Liver (tissue), 9 donors: ENCODE measurements around the gene BSND. TPM values are rescaled to one million over a fixed set of nuclear protein-coding genes. Genes with fewer than 3 reads are reported as not detected.
A peak's percentile ranks its signal among the peaks of the same experiment; 100 is the strongest.

Experiments
- DNase-seq: peaks from one replicate; pipeline ENCODE4 v3.0.0-alpha.2; 2017; ENCODE audit warnings: low spot score
- H3K27ac ChIP-seq, 2 donors: one replicate each; pipeline ENCODE4 v1.7.0; 2013; ENCODE audit warnings: inconsistent platforms in 2 of 2, low read length in 2 of 2, control low read depth in 1 of 2, low read depth in 1 of 2, mild to moderate bottlenecking in 1 of 2
- H3K27me3 ChIP-seq, 4 donors: one replicate each; pipeline versions ENCODE4 v1.6.1 to v1.7.0; 2013; ENCODE audit warnings: low read length in 3 of 4, inconsistent platforms in 1 of 4, mild to moderate bottlenecking in 1 of 4, moderate library complexity in 1 of 4; ENCODE audit not compliant: control insufficient read depth in 4 of 4, insufficient read depth in 4 of 4
- H3K36me3 ChIP-seq, 4 donors: one replicate each; pipeline versions ENCODE4 v1.6.1 to v1.7.0; 2013; ENCODE audit warnings: low read length in 3 of 4, mild to moderate bottlenecking in 3 of 4, low read depth in 1 of 4, moderate library complexity in 1 of 4; ENCODE audit not compliant: control insufficient read depth in 4 of 4, insufficient read depth in 3 of 4
- H3K4me1 ChIP-seq, 4 donors: one replicate each; pipeline versions ENCODE4 v1.6.1 to v1.7.0; 2013; ENCODE audit warnings: low read length in 3 of 4, mild to moderate bottlenecking in 3 of 4, moderate library complexity in 1 of 4; ENCODE audit not compliant: control insufficient read depth in 4 of 4, insufficient read depth in 4 of 4
- H3K4me3 ChIP-seq, 3 donors: one replicate each; pipeline versions ENCODE4 v1.6.1 to v1.7.0; 2013; ENCODE audit warnings: low read length in 3 of 3, control low read depth in 1 of 3, low read depth in 1 of 3, mild to moderate bottlenecking in 1 of 3
- H3K9ac ChIP-seq, 2 donors: one replicate each; pipeline ENCODE4 v1.7.0; 2013; ENCODE audit warnings: low read length in 2 of 2, mild to moderate bottlenecking in 2 of 2, moderate library complexity in 2 of 2, control low read depth in 1 of 2, low read depth in 1 of 2
- H3K9me3 ChIP-seq, 4 donors: one replicate each; pipeline versions ENCODE4 v1.6.1 to v1.7.0; 2013; ENCODE audit warnings: low read length in 3 of 4; ENCODE audit not compliant: control insufficient read depth in 4 of 4
- CTCF ChIP-seq: fragments of 150-350 bp; IDR thresholded peaks from 2 replicates; pipeline ENCODE4 v1.5.1; 2017; ENCODE audit warnings: improper control_type of control experiment, low read depth, low read length; ENCODE audit not compliant: missing input control
- EGR1 ChIP-seq, 2 donors: IDR thresholded peaks; 2 replicates each; pipeline ENCODE4 v1.6.1; 2016 to 2018; ENCODE audit warnings: antibody characterized with exemption in 2 of 2, low read depth in 2 of 2
- FOXA1 ChIP-seq: IDR thresholded peaks from 2 replicates; pipeline ENCODE4 v1.6.1; 2016; ENCODE audit warnings: antibody characterized with exemption
- FOXA2 ChIP-seq: IDR thresholded peaks from 2 replicates; pipeline ENCODE4 v1.6.1; 2016; ENCODE audit warnings: antibody characterized with exemption
- HNF4A ChIP-seq, 2 donors: conservative IDR thresholded peaks; 2 replicates each; pipeline ENCODE4 v1.6.1; 2016; ENCODE audit warnings: antibody characterized with exemption in 2 of 2, mild to moderate bottlenecking in 2 of 2
- HNF4G ChIP-seq: IDR thresholded peaks from 2 replicates; pipeline ENCODE4 v1.6.1; 2016; ENCODE audit warnings: antibody characterized with exemption
- JUND ChIP-seq, 2 donors: IDR thresholded peaks; 2 replicates each; pipeline ENCODE4 v1.6.1; 2016; ENCODE audit warnings: antibody characterized with exemption in 2 of 2
- NR2F2 ChIP-seq: IDR thresholded peaks from 2 replicates; pipeline ENCODE4 v1.6.1; 2016; ENCODE audit warnings: antibody characterized with exemption
- RAD21 ChIP-seq, 2 donors: IDR thresholded peaks; 2 replicates each; pipeline ENCODE4 v1.6.1; 2016; ENCODE audit warnings: antibody characterized with exemption in 2 of 2, mild to moderate bottlenecking in 2 of 2
- RXRA ChIP-seq, 2 donors: IDR thresholded peaks; 2 replicates each; pipeline ENCODE4 v1.6.1; 2017 to 2018; ENCODE audit warnings: antibody characterized with exemption in 2 of 2, mild to moderate bottlenecking in 1 of 2
- SP1 ChIP-seq: IDR thresholded peaks from 2 replicates; pipeline ENCODE4 v1.6.1; 2018; ENCODE audit warnings: antibody characterized with exemption, mild to moderate bottlenecking
- ZBTB33 ChIP-seq: IDR thresholded peaks from 2 replicates; pipeline ENCODE4 v1.6.1; 2016; ENCODE audit warnings: antibody characterized with exemption
- WGBS: extraction: QIAGEN DNeasy Blood & Tissue Kit; methylation state at CpG from one replicate; pipeline ENCODE4 v1.1.7; 2013; 5-methylcytosine and 5-hydroxymethylcytosine counted together
- polyA plus RNA-seq, 2 donors: library from polyadenylated mRNA; stranded (reverse) in 1 of 2; unstranded in 1 of 2; fragments of 200-250 nt in 1 of 2; fragments of >200 nt in 1 of 2; fragmentation: Nextera tagmentation in 1 of 2; extraction: Ambion mirVana in 1 of 2; gene quantifications; one replicate each; pipeline versions ENCODE4 v1.2.1 to v1.2.3, GENCODE V29; 2013 to 2015
- total RNA-seq, 2 donors: library from RNA; depleted of rRNA; stranded (reverse); fragments of >200 nt; gene quantifications; one replicate each; pipeline ENCODE4 v1.2.3, GENCODE V29; 2014
- TF ChIP-seq, protein P1 (sequence below): IDR thresholded peaks from 2 replicates; pipeline ENCODE4 v1.6.1; 2016; ENCODE audit warnings: antibody characterized with exemption
- donor health status: healthy.
- donor health status: healthy.
- donor health status: healthy.
- donor health status: healthy.
- donor health status: healthy.

Gene BSND
- total and polyA plus RNA-seq, 4 donors = 0.14 TPM; not detected in 3

DNA sequence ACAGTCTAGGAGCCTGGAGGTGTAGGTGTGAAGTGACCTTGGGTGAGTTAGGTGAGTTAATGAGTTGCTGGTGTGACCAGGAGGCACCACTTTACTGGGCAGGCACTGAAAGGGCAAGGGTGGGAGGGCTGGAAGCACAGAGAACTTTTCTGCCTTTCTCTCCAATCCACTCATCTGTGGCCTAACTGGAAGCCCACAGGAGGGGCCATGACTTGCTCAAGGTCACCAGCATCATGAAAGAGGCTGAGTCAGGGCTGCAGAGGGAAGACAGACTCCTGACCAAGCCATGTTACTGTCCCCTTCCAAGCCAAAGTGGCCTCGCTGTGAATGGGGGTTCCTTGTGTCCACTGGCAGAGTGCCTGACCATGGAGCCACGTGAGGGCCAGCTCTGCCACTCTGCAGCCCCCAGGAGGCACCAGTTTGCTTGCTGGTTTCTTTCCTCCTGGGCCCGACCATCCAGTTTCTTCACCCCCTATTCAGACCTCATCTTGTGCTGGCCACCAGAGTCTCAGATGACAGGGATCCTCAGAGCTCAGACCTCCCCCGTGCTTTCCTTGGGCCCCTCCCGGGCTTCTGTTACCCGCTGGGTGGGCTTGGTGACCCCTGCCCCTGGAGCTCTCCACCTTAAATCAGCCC lies 4.3 kb upstream of the BSND start (continued):
- TF ChIP-seq FOXA2 = no peak
- TF ChIP-seq HNF4A (conservative IDR thresholded peaks at IDR 0.05) = no peak
- TF ChIP-seq JUND (IDR thresholded peaks at IDR 0.05) = no peak

GRCh38 chr1:54995013-54995760 lies 3.5 kb upstream of the BSND start:
- Histone ChIP-seq H3K4me1 (peaks cover 0 to 5% (median 0%) of the 10 kb centered on the region in 4 donors), H3K4me3 (no peak overlapping the region), H3K27me3 (peaks cover 0 to 5% (median 0%) of the 10 kb centered on the region in 4 donors), H3K9me3 (no peaks in the 10 kb centered on the region), H3K27ac (no peak overlapping the region), H3K9ac (no peak overlapping the region), H3K36me3 (no peaks in the 10 kb centered on the region)
- 81% methylated on average over 12 of the region's 12 CpGs for WGBS
- no peak for DNase-seq
- TF ChIP-seq EGR1 (IDR thresholded peaks at IDR 0.05; ENCODE audit: low read depth in 2 of 2) (no peak), NR2F2 (no peak), SP1 (no peak), RXRA (IDR thresholded peaks at IDR 0.05) (no peak), HNF4A (conservative IDR thresholded peaks at IDR 0.05) (no peak), RAD21 (IDR thresholded peaks at IDR 0.05) (no peak), FOXA2 (no peak), FOXA1 (no peak)
- TF ChIP-seq, protein P1, sequence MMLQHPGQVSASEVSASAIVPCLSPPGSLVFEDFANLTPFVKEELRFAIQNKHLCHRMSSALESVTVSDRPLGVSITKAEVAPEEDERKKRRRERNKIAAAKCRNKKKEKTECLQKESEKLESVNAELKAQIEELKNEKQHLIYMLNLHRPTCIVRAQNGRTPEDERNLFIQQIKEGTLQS = no peak

DNA sequence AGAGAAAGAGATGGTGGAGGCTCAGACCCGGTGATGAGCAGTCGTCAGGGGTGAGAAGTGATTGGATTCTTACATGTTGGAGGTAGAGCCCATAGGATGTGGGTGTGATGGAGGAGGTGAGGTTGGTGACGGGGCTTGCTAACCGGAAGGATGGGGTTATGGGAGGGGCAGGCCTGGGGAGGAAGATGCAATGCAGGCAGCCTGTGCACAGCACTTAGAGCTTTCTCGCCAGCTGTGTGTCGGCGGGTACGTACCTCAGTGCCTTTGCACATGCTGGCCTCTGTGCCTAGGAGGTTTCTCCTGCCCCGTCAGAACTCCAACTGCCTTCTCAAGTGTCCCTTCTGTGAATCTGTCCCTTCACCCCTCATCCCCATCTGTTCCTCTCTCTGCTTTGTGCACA lies 2.9 kb upstream of the BSND start:
- peaks cover 0 to 5% (median 0%) of the 10 kb centered on the region in 4 donors for H3K27me3 ChIP-seq
- WGBS = 75% methylated on average over 9 of the region's 9 CpGs

GRCh38 chr1:54996359-54996868 lies 2.3 kb upstream of the BSND start:
- Histone ChIP-seq H3K9ac (no peak overlapping the region), H3K4me3 (no peak overlapping the region), H3K9me3 (no peaks in the 10 kb centered on the region), H3K27ac (no peak overlapping the region), H3K36me3 (no peaks in the 10 kb centered on the region), H3K27me3 (peaks cover 0 to 5% (median 0%) of the 10 kb centered on the region in 4 donors), H3K4me1 (peaks cover 0 to 5% (median 0%) of the 10 kb centered on the region in 4 donors)
- DNase-seq = peak; percentile 79
- peak; percentile 65 for TF ChIP-seq CTCF
- no peak for TF ChIP-seq ZBTB33
- no peak for TF ChIP-seq HNF4G
- TF ChIP-seq RAD21 (IDR thresholded peaks at IDR 0.05) = peak; percentile 87 to 95
- WGBS = 5% methylated on average over 23 of the region's 23 CpGs

More for the DNA sequence above, 2.9 kb upstream of the BSND start:
- Histone ChIP-seq H3K4me3 (no peak overlapping the region), H3K9ac (no peak overlapping the region), H3K27ac (no peak overlapping the region), H3K9me3 (no peaks in the 10 kb centered on the region), H3K4me1 (peaks cover 0 to 5% (median 0%) of the 10 kb centered on the region in 4 donors), H3K36me3 (no peaks in the 10 kb centered on the region)
- no peak for DNase-seq
- no peak for TF ChIP-seq HNF4A (conservative IDR thresholded peaks at IDR 0.05)
- TF ChIP-seq SP1 = no peak
